ENCODE results near the gene FPGS.

Gene FPGS, protein sequence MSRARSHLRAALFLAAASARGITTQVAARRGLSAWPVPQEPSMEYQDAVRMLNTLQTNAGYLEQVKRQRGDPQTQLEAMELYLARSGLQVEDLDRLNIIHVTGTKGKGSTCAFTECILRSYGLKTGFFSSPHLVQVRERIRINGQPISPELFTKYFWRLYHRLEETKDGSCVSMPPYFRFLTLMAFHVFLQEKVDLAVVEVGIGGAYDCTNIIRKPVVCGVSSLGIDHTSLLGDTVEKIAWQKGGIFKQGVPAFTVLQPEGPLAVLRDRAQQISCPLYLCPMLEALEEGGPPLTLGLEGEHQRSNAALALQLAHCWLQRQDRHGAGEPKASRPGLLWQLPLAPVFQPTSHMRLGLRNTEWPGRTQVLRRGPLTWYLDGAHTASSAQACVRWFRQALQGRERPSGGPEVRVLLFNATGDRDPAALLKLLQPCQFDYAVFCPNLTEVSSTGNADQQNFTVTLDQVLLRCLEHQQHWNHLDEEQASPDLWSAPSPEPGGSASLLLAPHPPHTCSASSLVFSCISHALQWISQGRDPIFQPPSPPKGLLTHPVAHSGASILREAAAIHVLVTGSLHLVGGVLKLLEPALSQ

DNA sequence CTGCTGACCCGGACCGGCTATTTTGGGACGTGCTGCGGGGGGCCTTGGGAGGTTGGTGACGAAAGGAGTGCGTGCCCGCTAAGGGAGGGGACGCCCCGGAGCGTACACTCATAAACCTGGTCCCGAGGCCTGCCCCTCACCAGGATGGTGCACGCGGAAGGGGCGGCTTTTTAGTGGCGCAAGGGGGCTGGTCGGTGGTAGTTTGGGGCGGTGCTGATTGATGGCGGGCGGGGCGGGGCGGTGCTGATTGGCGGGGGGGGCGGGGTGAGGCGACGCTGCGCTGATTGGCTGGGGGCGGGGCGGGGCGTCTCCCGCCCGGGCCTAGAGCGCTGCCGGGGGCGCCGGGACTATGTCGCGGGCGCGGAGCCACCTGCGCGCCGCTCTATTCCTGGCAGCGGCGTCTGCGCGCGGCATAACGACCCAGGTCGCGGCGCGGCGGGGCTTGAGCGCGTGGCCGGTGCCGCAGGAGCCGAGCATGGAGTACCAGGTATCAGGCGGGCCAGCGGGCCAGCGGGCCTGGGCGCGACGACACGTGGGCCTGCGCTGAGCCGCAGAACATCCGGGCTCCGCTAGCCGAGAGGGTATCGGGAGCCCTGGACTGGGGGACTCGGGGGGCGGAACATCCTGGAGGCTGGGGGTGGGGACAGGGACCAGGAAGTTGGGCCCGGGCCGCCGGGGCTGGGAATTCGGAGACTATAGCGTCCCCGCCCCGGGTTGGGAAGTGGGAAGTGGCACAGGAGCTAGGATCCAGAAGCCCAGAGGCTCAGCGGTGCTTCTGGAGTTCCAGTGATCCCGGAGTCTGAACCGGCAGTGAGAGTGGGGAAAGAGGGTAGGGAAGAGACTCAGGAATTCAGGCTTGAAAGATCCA, at the start of gene FPGS:
Gene FPGS (plus strand): TSS at position 307 of the 868 bp plus-strand sequence. CDS start 43 bp downstream, at position 350.
- Histone ChIP-seq H3K27ac (peak within 1 kb of the TSS; percentile 83), H3K4me1 (peaks cover 3% of the 10 kb centered on the region), H3K27me3 (ENCODE audit: control insufficient read depth, insufficient read depth, low read length) (no peaks in the 10 kb centered on the region), H2AFZ (peak within 1 kb of the TSS; percentile 86), H3K9me3 (ENCODE audit: control insufficient read depth, low read length) (no peaks in the 10 kb centered on the region), H3K4me2 (ENCODE audit: low read length) (peak within 1 kb of the TSS; percentile 78), H3K9ac (peak within 1 kb of the TSS; percentile 53), H3K36me3 (ENCODE audit: control insufficient read depth, insufficient read depth, low read length) (no peaks in the 10 kb centered on the region), H3K79me2 (peaks cover 5% of the 10 kb centered on the region), H3K4me3 (ENCODE audit: low read depth, low read length) (peak within 1 kb of the TSS; percentile 74)
- TF ChIP-seq, protein P1, sequence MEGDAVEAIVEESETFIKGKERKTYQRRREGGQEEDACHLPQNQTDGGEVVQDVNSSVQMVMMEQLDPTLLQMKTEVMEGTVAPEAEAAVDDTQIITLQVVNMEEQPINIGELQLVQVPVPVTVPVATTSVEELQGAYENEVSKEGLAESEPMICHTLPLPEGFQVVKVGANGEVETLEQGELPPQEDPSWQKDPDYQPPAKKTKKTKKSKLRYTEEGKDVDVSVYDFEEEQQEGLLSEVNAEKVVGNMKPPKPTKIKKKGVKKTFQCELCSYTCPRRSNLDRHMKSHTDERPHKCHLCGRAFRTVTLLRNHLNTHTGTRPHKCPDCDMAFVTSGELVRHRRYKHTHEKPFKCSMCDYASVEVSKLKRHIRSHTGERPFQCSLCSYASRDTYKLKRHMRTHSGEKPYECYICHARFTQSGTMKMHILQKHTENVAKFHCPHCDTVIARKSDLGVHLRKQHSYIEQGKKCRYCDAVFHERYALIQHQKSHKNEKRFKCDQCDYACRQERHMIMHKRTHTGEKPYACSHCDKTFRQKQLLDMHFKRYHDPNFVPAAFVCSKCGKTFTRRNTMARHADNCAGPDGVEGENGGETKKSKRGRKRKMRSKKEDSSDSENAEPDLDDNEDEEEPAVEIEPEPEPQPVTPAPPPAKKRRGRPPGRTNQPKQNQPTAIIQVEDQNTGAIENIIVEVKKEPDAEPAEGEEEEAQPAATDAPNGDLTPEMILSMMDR (IDR thresholded peaks at IDR 0.05): peak; percentile 1

DNA sequence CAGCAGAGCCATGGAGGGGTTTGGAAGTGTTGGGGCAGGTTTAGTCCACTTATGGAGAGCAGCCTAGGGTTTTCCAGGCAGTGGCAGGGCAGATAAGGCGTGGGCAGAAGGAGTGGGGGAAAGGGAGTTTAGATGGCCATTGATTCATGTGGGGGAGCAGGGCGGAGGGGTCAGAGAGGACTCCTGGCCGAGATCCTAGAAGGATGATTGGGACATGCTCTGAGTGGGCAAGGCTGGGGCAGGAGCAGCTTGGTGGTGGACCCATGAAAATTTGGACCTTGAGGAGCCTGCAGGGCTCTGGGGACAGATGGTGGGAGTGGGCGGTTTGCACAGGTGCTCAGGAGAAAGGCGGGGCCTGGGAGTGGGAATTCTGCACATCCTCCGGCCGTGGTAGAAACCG, 49.5 kb upstream of the FPGS start:
- Histone ChIP-seq H3K27me3 (ENCODE audit: control insufficient read depth, insufficient read depth, low read length) (peaks cover 12% of the 10 kb centered on the region), H3K36me3 (ENCODE audit: control insufficient read depth, insufficient read depth, low read length) (no peaks in the 10 kb centered on the region), H2AFZ (no peak overlapping the region), H3K79me2 (no peaks in the 10 kb centered on the region), H3K4me1 (no peaks in the 10 kb centered on the region), H3K27ac (no peak overlapping the region), H3K9me3 (ENCODE audit: control insufficient read depth, low read length) (no peaks in the 10 kb centered on the region), H3K4me2 (ENCODE audit: low read length) (no peak overlapping the region), H3K4me3 (ENCODE audit: low read depth, low read length) (no peak overlapping the region), H3K9ac (no peak overlapping the region)
- TF ChIP-seq, protein P1 (IDR thresholded peaks at IDR 0.05): no peak

DNA sequence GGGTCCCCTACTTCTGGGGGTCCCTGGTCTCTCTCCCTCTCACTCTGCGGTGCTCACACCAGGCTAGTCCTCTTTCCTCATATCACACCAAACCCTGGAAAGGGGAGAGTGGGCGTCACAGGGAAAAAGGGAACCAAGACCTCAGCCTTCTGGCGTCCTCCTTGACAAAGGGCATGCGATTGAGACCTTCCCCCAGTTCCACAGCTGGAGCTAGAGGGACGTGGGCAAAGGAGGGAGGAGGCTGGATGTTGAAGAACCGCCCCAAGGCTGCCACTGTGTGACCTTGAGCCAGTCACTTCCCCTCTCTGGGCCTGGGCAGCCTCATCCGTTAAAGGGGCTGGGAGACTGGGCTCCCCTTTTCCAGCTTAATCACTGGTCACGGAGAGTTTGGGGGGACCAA, 49.1 kb upstream of the FPGS start:
- Histone ChIP-seq H3K27ac (no peak overlapping the region), H3K4me3 (ENCODE audit: low read depth, low read length) (no peak overlapping the region), H2AFZ (no peak overlapping the region), H3K4me2 (ENCODE audit: low read length) (no peak overlapping the region), H3K36me3 (ENCODE audit: control insufficient read depth, insufficient read depth, low read length) (no peaks in the 10 kb centered on the region), H3K27me3 (ENCODE audit: control insufficient read depth, insufficient read depth, low read length) (peaks cover 12% of the 10 kb centered on the region), H3K9me3 (ENCODE audit: control insufficient read depth, low read length) (no peaks in the 10 kb centered on the region), H3K4me1 (no peaks in the 10 kb centered on the region), H3K79me2 (no peaks in the 10 kb centered on the region), H3K9ac (no peak overlapping the region)
- TF ChIP-seq, protein P1 (IDR thresholded peaks at IDR 0.05): no peak

DNA sequence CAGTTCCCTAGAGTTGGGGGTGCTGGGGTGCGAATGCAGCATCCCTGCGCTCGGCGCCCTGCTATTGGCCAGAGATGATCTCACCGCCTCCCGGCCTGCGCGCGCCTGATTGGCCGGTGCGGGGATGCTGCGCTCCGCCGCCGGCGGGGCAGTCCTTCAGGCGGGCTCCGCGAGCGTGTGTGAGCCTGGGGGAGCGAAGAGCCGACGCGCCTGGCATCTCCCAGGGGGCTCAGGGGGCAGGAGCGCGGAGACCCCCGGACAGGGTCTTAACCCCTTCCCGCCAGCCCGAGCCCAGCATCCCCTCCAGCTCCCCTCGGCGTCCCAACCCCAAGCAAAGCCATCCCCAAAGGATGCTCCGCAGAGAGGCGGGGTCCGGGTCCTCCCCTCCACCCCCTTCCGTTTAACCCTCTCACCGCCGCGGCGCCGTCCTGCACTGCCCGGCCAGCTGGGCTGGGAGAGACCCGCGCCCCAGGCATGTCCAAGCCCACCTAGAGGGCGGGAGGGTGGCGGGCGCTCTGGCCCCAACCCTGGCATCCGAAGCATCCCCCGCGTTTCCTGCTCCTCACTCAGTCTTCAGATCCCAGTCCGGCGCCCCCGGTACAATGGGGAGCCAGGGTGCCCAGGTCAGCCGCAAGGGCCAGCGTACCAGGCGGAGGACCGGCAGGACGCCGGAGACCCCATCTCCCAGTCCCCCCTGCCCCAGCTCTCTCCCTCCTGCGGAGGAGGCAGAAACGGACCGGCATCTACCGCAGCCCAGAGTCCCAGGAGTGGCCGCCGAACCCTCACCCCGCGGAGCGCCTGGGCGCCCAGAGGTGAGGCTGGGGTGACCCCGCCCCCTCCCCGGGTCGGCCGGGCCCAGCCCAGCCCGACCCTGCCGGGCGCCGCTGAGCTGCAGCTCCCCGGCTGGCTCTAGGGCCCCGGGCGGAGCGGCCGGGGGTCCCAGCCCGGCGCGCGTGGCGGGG, 48.3 kb upstream of the FPGS start:
- Histone ChIP-seq H3K4me1 (no peaks in the 10 kb centered on the region), H3K36me3 (ENCODE audit: control insufficient read depth, insufficient read depth, low read length) (no peaks in the 10 kb centered on the region), H3K9me3 (ENCODE audit: control insufficient read depth, low read length) (no peaks in the 10 kb centered on the region), H3K4me2 (ENCODE audit: low read length) (no peak overlapping the region), H3K27ac (no peak overlapping the region), H2AFZ (no peak overlapping the region), H3K4me3 (ENCODE audit: low read depth, low read length) (no peak overlapping the region), H3K9ac (no peak overlapping the region), H3K79me2 (no peaks in the 10 kb centered on the region), H3K27me3 (ENCODE audit: control insufficient read depth, insufficient read depth, low read length) (peaks cover 12% of the 10 kb centered on the region)
- TF ChIP-seq, protein P1 (IDR thresholded peaks at IDR 0.05): no peak

All from parathyroid adenoma (tissue), 2 donors.